GM12875 (cell line): ENCODE results near the gene ZNF487.

Experiments
- H3K4me3 ChIP-seq: one replicate; pipeline ENCODE4 v1.5.1; 2011; ENCODE audit warnings: low read depth, low read length, control low read depth
- TF ChIP-seq, protein P1 (sequence below): IDR thresholded peaks from 2 replicates; pipeline ENCODE4 v1.5.1; 2011; ENCODE audit warnings: low read depth, mild to moderate bottlenecking, control low read depth, inconsistent platforms, low read length, moderate library complexity, borderline replicate concordance; ENCODE audit not compliant: insufficient read depth

Gene ZNF487

DNA sequence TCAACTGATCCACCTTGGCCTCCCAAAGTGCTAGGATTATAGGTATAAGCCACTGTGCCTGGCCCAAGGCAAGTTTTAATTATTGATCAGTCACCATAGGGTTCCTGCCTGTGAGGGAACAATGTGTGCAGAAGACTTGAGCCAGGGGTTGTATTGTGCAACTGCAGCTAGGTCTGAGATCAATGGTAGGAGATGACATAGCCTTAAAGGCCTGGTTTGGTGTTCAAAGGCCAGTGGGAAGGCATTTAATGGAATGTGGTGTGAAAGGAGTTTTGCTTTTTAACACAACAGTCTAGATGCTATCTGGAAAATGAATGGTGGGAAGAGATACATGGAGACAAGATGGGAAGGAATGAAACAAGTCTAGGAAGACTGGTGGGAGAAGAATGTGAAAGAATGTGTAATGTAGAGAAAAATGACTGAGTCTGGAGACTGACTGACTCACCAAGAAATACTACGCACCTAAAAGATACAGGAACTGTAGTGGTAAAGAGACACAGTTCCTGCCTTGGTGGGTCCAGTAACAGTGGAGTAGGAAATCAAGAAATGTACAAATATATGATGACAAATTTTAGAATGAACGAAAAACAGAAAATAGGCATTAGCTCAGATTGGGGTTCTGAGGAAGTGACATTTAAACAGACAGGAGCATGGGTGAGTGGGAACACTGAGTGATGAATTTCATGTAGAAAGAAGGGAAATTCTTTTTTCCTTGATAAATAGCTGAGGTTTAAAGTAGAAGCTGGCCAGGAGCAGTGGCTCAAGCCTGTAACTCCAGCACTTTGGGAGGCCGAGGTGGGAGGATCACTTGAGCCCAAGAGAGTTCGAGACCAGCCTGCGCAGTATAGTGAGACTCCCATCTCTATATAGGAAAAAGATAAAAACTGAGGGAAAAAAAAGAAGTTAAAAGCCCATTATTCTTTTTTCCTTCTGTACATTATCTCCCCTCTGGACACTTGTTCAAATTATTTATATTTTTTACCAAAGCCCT, 37.3 kb upstream of the ZNF487 start:
- H3K4me3 ChIP-seq, result no peak overlapping the region

DNA sequence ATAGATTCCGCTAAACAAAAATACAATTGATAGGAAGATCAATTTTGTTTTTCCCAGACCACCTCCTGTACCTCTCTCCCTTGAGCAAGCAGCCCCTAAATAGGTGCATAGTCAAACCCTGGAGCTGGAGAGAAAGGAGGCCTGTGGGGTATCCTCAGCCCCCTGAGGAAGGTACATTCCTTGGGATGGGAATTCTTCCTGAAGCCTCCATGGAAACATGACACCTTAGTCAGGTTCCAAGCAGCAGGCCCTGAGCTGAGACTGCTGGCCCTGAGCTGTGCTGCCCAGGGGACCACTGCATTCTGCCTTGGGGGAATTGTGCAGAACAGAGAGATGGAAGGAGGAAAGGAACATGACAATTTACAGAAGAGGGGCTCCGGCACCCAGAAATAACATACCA, 35.3 kb upstream of the ZNF487 start:
- TF ChIP-seq, protein P1, sequence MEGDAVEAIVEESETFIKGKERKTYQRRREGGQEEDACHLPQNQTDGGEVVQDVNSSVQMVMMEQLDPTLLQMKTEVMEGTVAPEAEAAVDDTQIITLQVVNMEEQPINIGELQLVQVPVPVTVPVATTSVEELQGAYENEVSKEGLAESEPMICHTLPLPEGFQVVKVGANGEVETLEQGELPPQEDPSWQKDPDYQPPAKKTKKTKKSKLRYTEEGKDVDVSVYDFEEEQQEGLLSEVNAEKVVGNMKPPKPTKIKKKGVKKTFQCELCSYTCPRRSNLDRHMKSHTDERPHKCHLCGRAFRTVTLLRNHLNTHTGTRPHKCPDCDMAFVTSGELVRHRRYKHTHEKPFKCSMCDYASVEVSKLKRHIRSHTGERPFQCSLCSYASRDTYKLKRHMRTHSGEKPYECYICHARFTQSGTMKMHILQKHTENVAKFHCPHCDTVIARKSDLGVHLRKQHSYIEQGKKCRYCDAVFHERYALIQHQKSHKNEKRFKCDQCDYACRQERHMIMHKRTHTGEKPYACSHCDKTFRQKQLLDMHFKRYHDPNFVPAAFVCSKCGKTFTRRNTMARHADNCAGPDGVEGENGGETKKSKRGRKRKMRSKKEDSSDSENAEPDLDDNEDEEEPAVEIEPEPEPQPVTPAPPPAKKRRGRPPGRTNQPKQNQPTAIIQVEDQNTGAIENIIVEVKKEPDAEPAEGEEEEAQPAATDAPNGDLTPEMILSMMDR, result no peak
- H3K4me3 ChIP-seq, result no peak overlapping the region

More for the DNA sequence above, 37.3 kb upstream of the ZNF487 start:
- TF ChIP-seq, protein P1, result no peak

DNA sequence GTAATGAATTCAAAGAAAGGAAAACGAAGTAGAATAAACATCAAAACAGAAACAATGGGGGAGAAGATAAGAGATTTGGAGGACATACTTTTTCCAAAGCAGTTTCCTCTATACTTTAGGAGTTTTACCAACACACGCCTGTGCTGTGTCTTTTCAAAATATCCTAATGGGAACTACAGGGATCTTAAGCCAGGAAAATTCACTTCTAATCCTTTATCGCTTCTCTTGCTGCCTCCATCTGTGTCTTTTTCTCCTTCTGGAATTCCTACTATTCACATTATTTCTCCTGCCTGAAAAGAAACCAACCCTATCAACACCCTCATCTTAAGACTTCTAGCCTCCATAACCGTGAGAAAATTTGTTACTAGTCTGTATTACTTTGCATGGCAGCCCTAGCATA, 34.7 kb upstream of the ZNF487 start:
- TF ChIP-seq, protein P1, result no peak
- no peak overlapping the region for H3K4me3 ChIP-seq

DNA sequence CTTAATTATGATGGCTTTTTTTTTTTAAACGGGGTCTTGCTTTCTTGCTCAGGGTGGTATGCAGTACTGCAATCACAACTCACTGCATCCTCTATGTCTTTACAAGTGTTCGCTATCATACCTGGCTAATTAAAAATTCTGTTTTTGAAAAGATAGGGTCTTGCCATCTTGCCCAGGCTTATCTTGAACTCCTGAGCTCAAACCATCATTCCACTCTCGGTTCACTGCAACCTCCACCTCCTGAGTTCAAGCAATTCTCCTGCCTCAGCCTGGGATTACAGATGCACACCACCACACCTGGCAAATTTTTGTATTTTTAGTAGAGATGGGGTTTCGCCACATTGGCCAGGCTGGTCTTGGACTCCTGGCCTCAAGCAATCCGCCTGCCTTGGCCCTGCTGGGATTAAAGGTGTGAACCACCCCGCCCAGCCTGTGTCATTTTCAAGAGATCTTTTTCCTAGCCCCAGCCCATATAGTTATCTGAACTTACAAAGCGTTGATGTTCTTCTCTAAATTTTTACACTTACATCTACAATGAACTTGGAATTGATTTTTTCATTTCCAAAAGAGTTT, 33.9 kb upstream of the ZNF487 start:
- TF ChIP-seq, protein P1, result no peak
- H3K4me3 ChIP-seq, result no peak overlapping the region

DNA sequence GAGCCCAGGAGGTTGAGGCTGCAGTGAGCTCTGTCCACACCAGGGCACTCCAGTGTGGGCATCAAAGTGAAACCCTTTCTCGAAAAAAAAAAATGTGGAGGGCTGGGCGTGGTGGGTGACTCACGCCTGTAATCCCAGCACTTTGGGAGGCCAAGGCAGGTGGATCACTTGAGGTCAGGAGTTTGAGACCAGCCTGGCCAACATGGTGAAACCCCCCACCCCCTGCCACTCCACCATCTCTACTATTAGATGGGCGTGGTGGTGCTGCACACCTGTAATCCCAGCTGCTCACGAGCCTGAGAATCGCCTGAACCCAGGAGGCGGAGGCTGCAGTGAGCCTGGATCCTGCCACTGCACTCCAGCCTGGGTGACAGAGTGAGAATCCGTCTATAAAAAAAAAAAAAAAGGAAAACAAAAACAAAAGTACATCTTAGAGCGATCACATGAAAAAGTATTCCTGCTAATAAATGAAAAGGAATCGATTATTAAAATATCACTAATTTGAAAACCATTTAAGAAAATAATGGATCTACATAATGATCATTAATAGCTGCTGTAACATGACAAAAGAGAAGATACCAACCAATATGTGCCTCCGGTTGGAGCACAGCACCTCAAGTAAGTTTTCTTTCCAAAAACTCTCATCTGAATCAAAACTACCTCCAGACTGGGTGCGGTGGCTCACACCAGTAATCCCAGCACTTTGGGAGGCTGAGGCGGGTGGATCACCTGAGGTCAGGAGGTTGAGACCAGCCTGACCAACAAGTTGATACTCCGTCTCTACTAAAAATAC, 32.8 kb upstream of the ZNF487 start:
- peak overlapping the region; percentile 44 for H3K4me3 ChIP-seq
- TF ChIP-seq, protein P1, result no peak

DNA sequence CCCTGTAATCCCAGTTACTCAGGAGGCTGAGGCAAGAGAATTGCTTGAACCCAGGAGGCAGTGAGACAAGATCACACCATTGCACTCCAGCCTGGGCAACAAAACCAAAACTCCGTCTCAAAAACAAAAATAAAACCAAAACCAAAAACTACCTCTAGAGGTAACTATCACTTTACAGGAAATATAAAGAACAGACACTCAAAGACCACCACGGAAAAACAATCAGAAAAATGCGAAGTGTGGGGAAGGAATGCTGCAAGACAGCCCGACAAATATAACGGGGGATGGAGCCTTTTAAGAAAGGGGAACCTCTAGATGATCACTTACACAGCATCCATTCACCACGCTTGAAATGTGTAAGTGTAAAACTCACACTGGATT, 32.2 kb upstream of the ZNF487 start:
- H3K4me3 ChIP-seq, result peak overlapping the region; percentile 44
- TF ChIP-seq, protein P1, result no peak
